Measurements from ENCODE around the gene KCNQ1. TPM values are rescaled to one million over a fixed set of nuclear protein-coding genes. Genes with fewer than 3 reads are reported as not detected.

KCNQ1 gene
- polyA plus RNA-seq, 1 donor from 2014 or later = not detected

GRCh38 chr11:2656859-2657258 lies 212.1 kb downstream of the KCNQ1 start:
- no peaks in the 10 kb centered on the region for H3K79me2 ChIP-seq (replicated peaks; ENCODE audit: insufficient read depth, low read length)
- H3K27ac ChIP-seq (ENCODE audit: low read length) = no peak overlapping the region
- no peak overlapping the region for H3K4me3 ChIP-seq (ENCODE audit: low read length)
- peaks cover 9% of the 10 kb centered on the region for H3K9me3 ChIP-seq (ENCODE audit: low read length)
- no peaks in the 10 kb centered on the region for H3F3A ChIP-seq (ENCODE audit: insufficient read depth, low read length, poor library complexity, severe bottlenecking)
- H3K4me2 ChIP-seq (ENCODE audit: low read length) = no peak overlapping the region
- no peak overlapping the region for H2AFZ ChIP-seq (ENCODE audit: low read depth, low read length)
- H3K9ac ChIP-seq (ENCODE audit: low read length) = no peak overlapping the region
- H3K27me3 ChIP-seq (ENCODE audit: insufficient read depth, low read depth, low read length) = no peaks in the 10 kb centered on the region
- no peaks in the 10 kb centered on the region for H3K9me2 ChIP-seq (ENCODE audit: insufficient read depth, low read length)
- H4K20me1 ChIP-seq (ENCODE audit: insufficient read depth) = no peaks in the 10 kb centered on the region
- TF ChIP-seq REST (IDR thresholded peaks at IDR 0.05; ENCODE audit: borderline replicate concordance) = no peak
- no peaks in the 10 kb centered on the region for H3K36me3 ChIP-seq (ENCODE audit: insufficient read depth, low read length)

- no peaks in the 10 kb centered on the region for H3K27me3 ChIP-seq (ENCODE audit: insufficient read depth, low read depth, low read length)
- no peak overlapping the region for H3K4me3 ChIP-seq (ENCODE audit: low read length)
- H3K27ac ChIP-seq (ENCODE audit: low read length) = no peak overlapping the region
- H3K9ac ChIP-seq (ENCODE audit: low read length) = no peak overlapping the region
- no peaks in the 10 kb centered on the region for H4K20me1 ChIP-seq (ENCODE audit: insufficient read depth)
- TF ChIP-seq TAF1 (IDR thresholded peaks at IDR 0.05; ENCODE audit: low read depth) (no peak), EZH2 (IDR thresholded peaks at IDR 0.05; ENCODE audit: borderline replicate concordance, insufficient read depth, low read length, poor library complexity, severe bottlenecking) (no peak), EP300 (conservative IDR thresholded peaks at IDR 0.05; ENCODE audit: poor library complexity, severe bottlenecking) (no peak), RAD21 (conservative IDR thresholded peaks at IDR 0.05) (no peak), POLR2AphosphoS5 (IDR thresholded peaks at IDR 0.05) (no peak), SMC3 (conservative IDR thresholded peaks at IDR 0.05; ENCODE audit: poor library complexity) (no peak)
- H3K36me3 ChIP-seq (ENCODE audit: insufficient read depth, low read length) = no peaks in the 10 kb centered on the region
- H3K4me2 ChIP-seq (ENCODE audit: low read length) = no peak overlapping the region
- no peaks in the 10 kb centered on the region for H3K79me2 ChIP-seq (replicated peaks; ENCODE audit: insufficient read depth, low read length)
- no peaks in the 10 kb centered on the region for H3F3A ChIP-seq (ENCODE audit: insufficient read depth, low read length, poor library complexity, severe bottlenecking)
- no peak overlapping the region for H2AFZ ChIP-seq (ENCODE audit: low read depth, low read length)
- H3K9me2 ChIP-seq (ENCODE audit: insufficient read depth, low read length) = no peaks in the 10 kb centered on the region
- peaks cover 9% of the 10 kb centered on the region for H3K9me3 ChIP-seq (ENCODE audit: low read length)
Measured at GRCh38 chr11:2657697-2658284, 213.0 kb downstream of the KCNQ1 start.

GRCh38 chr11:2660357-2660939 lies 215.6 kb downstream of the KCNQ1 start:
- Histone ChIP-seq H3K9me3 (ENCODE audit: low read length) (peaks cover 9% of the 10 kb centered on the region), H3K9me2 (ENCODE audit: insufficient read depth, low read length) (no peaks in the 10 kb centered on the region), H3K9ac (ENCODE audit: low read length) (no peak overlapping the region), H3K79me2 (replicated peaks; ENCODE audit: insufficient read depth, low read length) (no peaks in the 10 kb centered on the region), H2AFZ (ENCODE audit: low read depth, low read length) (no peak overlapping the region), H3K27me3 (ENCODE audit: insufficient read depth, low read depth, low read length) (no peaks in the 10 kb centered on the region), H4K20me1 (ENCODE audit: insufficient read depth) (no peaks in the 10 kb centered on the region), H3K27ac (ENCODE audit: low read length) (no peak overlapping the region), H3F3A (ENCODE audit: insufficient read depth, low read length, poor library complexity, severe bottlenecking) (no peaks in the 10 kb centered on the region), H3K4me3 (ENCODE audit: low read length) (no peak overlapping the region), H3K4me2 (ENCODE audit: low read length) (no peak overlapping the region), H3K36me3 (ENCODE audit: insufficient read depth, low read length) (no peaks in the 10 kb centered on the region)
- no peak for TF ChIP-seq CTCF (IDR thresholded peaks at IDR 0.05; ENCODE audit: poor library complexity, severe bottlenecking)
- TF ChIP-seq SMC3 (conservative IDR thresholded peaks at IDR 0.05; ENCODE audit: poor library complexity) = no peak
- no peak for TF ChIP-seq POLR2AphosphoS5 (IDR thresholded peaks at IDR 0.05)
- TF ChIP-seq RAD21 (conservative IDR thresholded peaks at IDR 0.05) = no peak
- TF ChIP-seq EP300 (conservative IDR thresholded peaks at IDR 0.05; ENCODE audit: poor library complexity, severe bottlenecking) = no peak
- TF ChIP-seq REST (IDR thresholded peaks at IDR 0.05; ENCODE audit: borderline replicate concordance) = no peak
- no peak for TF ChIP-seq EZH2 (IDR thresholded peaks at IDR 0.05; ENCODE audit: borderline replicate concordance, insufficient read depth, low read length, poor library complexity, severe bottlenecking)
- TF ChIP-seq TAF1 (IDR thresholded peaks at IDR 0.05; ENCODE audit: low read depth) = no peak
- TF ChIP-seq MXI1 (conservative IDR thresholded peaks at IDR 0.05; ENCODE audit: poor library complexity, severe bottlenecking) = no peak

Measured in neural cell (in vitro differentiated cells).